Neuronal stem cell (in vitro differentiated cells): Measurements from ENCODE around the gene PDZK1.
"Not testable (repeated sequence)": the region's sequence is repeated elsewhere in the genome, so short reads cannot be mapped to it uniquely, and the experiment has no call there.

Source experiments
- DNase-seq: peaks from one replicate; pipeline ENCODE4 v3.0.0-alpha.2; 2013; ENCODE audit warnings: low spot score
- H2AFZ ChIP-seq: one replicate; pipeline ENCODE4 v1.6.1; 2013; ENCODE audit warnings: mild to moderate bottlenecking, low read length, inconsistent platforms
- H2AK5ac ChIP-seq: 2 replicates; pipeline ENCODE4 v1.6.1; 2013; ENCODE audit warnings: low read depth, mild to moderate bottlenecking, inconsistent platforms, low read length, moderate library complexity, mixed read lengths
- H2BK120ac ChIP-seq: 2 replicates; pipeline ENCODE4 v1.6.1; 2013; ENCODE audit warnings: low read depth, mild to moderate bottlenecking, inconsistent platforms, low read length, moderate library complexity, mixed read lengths
- H2BK12ac ChIP-seq: one replicate; pipeline ENCODE4 v1.6.1; 2013; ENCODE audit warnings: low read length, inconsistent platforms
- H2BK15ac ChIP-seq: 2 replicates; pipeline ENCODE4 v1.6.1; 2013; ENCODE audit warnings: mild to moderate bottlenecking, low read length, inconsistent platforms, mixed read lengths
- H2BK5ac ChIP-seq: one replicate; pipeline ENCODE4 v1.6.1; 2013; ENCODE audit warnings: inconsistent platforms, mild to moderate bottlenecking, low read length, moderate library complexity
- H3K14ac ChIP-seq: one replicate; pipeline ENCODE4 v1.6.1; 2013; ENCODE audit warnings: low read length, inconsistent platforms
- H3K18ac ChIP-seq: 2 replicates; pipeline ENCODE4 v1.6.1; 2013; ENCODE audit warnings: low read length, inconsistent platforms
- H3K23ac ChIP-seq: 2 replicates; pipeline ENCODE4 v1.6.1; 2013; ENCODE audit warnings: low read depth, mild to moderate bottlenecking, mixed read lengths, low read length, inconsistent platforms; ENCODE audit not compliant: poor library complexity
- H3K27ac ChIP-seq: replicated peaks from 3 replicates; pipeline ENCODE4 v1.5.1; 2013; ENCODE audit warnings: low read length, inconsistent platforms
- H3K27me3 ChIP-seq, 3 experiments: 2 replicates each; pipeline ENCODE4 v1.6.1; 2013; ENCODE audit warnings: low read length in 3 of 3, mild to moderate bottlenecking in 2 of 3, inconsistent platforms in 1 of 3, low read depth in 1 of 3, mixed read lengths in 1 of 3, moderate library complexity in 1 of 3; ENCODE audit not compliant: control insufficient read depth in 3 of 3, insufficient read depth in 3 of 3
- H3K36me3 ChIP-seq, 2 donors: replicated peaks in 1 of 2; 2 replicates each; pipeline ENCODE4 v1.6.1; 2013; ENCODE audit warnings: low read length in 2 of 2; ENCODE audit not compliant: control insufficient read depth in 2 of 2, insufficient read depth in 2 of 2
- H3K4ac ChIP-seq: 2 replicates; pipeline ENCODE4 v1.6.1; 2013; ENCODE audit warnings: inconsistent platforms, mild to moderate bottlenecking, low read length, moderate library complexity
- H3K4me1 ChIP-seq, 2 donors: 1 replicate in 1 of 2; 2 replicates in 1 of 2; pipeline ENCODE4 v1.6.1; 2013; ENCODE audit warnings: low read length in 2 of 2, low read depth in 1 of 2; ENCODE audit not compliant: control insufficient read depth in 2 of 2, insufficient read depth in 1 of 2
- H3K4me2 ChIP-seq: one replicate; pipeline ENCODE4 v1.6.1; 2013; ENCODE audit warnings: mild to moderate bottlenecking, low read length, inconsistent platforms; ENCODE audit not compliant: insufficient read depth, poor library complexity, severe bottlenecking
- H3K4me3 ChIP-seq, 2 donors: 2 replicates each; pipeline ENCODE4 v1.5.1; 2013; ENCODE audit warnings: low read length in 2 of 2, mild to moderate bottlenecking in 2 of 2, inconsistent platforms in 1 of 2, moderate library complexity in 1 of 2
- H3K79me1 ChIP-seq: one replicate; pipeline ENCODE4 v1.6.1; 2013; ENCODE audit warnings: low read depth, mild to moderate bottlenecking, inconsistent platforms, low read length, moderate library complexity
- H3K9ac ChIP-seq: one replicate; pipeline ENCODE4 v1.6.1; 2013; ENCODE audit warnings: mild to moderate bottlenecking, low read depth, low read length, inconsistent platforms; ENCODE audit not compliant: poor library complexity
- H3K9me3 ChIP-seq, 2 donors: replicated peaks in 1 of 2; 2 replicates each; pipeline versions ENCODE3 to v1.6.1; 2013; ENCODE audit warnings: low read length in 2 of 2, mild to moderate bottlenecking in 2 of 2, inconsistent platforms in 1 of 2, low read depth in 1 of 2, mixed read lengths in 1 of 2, moderate library complexity in 1 of 2; ENCODE audit not compliant: control insufficient read depth in 2 of 2, insufficient read depth in 1 of 2
- H4K8ac ChIP-seq: one replicate; pipeline ENCODE4 v1.6.1; 2013; ENCODE audit warnings: low read depth, mild to moderate bottlenecking, inconsistent platforms, low read length, moderate library complexity
- H4K91ac ChIP-seq: one replicate; pipeline ENCODE4 v1.6.1; 2013; ENCODE audit warnings: low read length, low read depth, mild to moderate bottlenecking, inconsistent platforms; ENCODE audit not compliant: poor library complexity
- WGBS, 2 donors: extraction: QIAGEN DNeasy Blood & Tissue Kit; methylation state at CpG; one replicate each; pipeline ENCODE4 v1.1.7; 2013; ENCODE audit warnings: missing lambda C conversion rate in 2 of 2, mixed read lengths in 1 of 2; ENCODE audit not compliant: insufficient read length in 2 of 2, insufficient replicate concordance in 1 of 2; ENCODE audit errors: extremely low coverage in 2 of 2; 5-methylcytosine and 5-hydroxymethylcytosine counted together

The PDZK1 gene

GRCh38 chr1:145643990-145644389 lies 63.2 kb downstream of the PDZK1 start:
- H3K4me3 ChIP-seq, H4K91ac ChIP-seq, H3K36me3 ChIP-seq, H3K9me3 ChIP-seq, H3K23ac ChIP-seq, H2AK5ac ChIP-seq, H3K79me1 ChIP-seq, H2AFZ ChIP-seq, H2BK120ac ChIP-seq, H4K8ac ChIP-seq, H2BK15ac ChIP-seq, DNase-seq, H3K4me2 ChIP-seq, H3K27me3 ChIP-seq, H3K9ac ChIP-seq, H3K27ac ChIP-seq, H3K18ac ChIP-seq, H2BK5ac ChIP-seq, H3K4me1 ChIP-seq, H3K14ac ChIP-seq, H3K4ac ChIP-seq, H2BK12ac ChIP-seq: not testable (repeated sequence)
- WGBS, 2 donors, result no CpG with 5 or more reads among the region's 1 CpG

GRCh38 chr1:145641886-145642285 lies 65.3 kb downstream of the PDZK1 start:
- H3K9ac ChIP-seq, result not testable (repeated sequence)

GRCh38 chr1:145636237-145636636 lies 70.9 kb downstream of the PDZK1 start:
- not testable (repeated sequence) for H3K4ac ChIP-seq, DNase-seq, H3K27me3 ChIP-seq, H2BK15ac ChIP-seq, H4K91ac ChIP-seq, H3K79me1 ChIP-seq, H3K18ac ChIP-seq, H4K8ac ChIP-seq, H3K4me1 ChIP-seq, H2AFZ ChIP-seq, H3K14ac ChIP-seq, H3K9ac ChIP-seq, H3K27ac ChIP-seq, H3K4me2 ChIP-seq, H2BK5ac ChIP-seq, H3K9me3 ChIP-seq, H2BK12ac ChIP-seq, H2AK5ac ChIP-seq, H2BK120ac ChIP-seq, H3K36me3 ChIP-seq, H3K23ac ChIP-seq, H3K4me3 ChIP-seq
- WGBS, 2 donors, result no CpG with 5 or more reads among the region's 1 CpG

More at GRCh38 chr1:145641886-145642285, 65.3 kb downstream of the PDZK1 start:
- H3K18ac ChIP-seq, H3K79me1 ChIP-seq, H3K27ac ChIP-seq, H3K9me3 ChIP-seq, H2AK5ac ChIP-seq, H3K4me1 ChIP-seq, DNase-seq, H2AFZ ChIP-seq, H4K8ac ChIP-seq, H2BK5ac ChIP-seq, H2BK120ac ChIP-seq, H3K36me3 ChIP-seq, H3K27me3 ChIP-seq, H4K91ac ChIP-seq, H3K4me2 ChIP-seq, H3K14ac ChIP-seq, H3K4ac ChIP-seq, H2BK12ac ChIP-seq, H3K4me3 ChIP-seq, H2BK15ac ChIP-seq, H3K23ac ChIP-seq: not testable (repeated sequence)
- no CpG with 5 or more reads among the region's 2 CpGs for WGBS, 2 donors

DNA sequence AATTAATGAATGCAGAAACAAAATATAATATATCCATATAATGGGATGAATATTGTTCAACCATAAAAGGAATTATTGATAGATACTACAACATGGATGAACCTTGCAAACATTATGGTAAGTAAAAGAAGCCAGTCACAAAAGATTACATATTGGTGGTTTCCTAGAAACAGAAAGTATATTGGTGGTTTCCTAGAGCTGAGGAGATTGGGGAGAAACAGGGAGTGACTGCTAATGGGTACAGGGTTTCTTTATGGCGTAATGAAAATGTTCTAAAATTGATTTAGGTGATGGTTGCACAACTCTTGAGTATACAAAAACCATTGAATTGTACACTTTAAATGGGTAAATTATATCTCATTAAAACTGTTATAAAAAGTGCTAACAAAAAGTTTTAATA lies 85.0 kb downstream of the PDZK1 start:
- not testable (repeated sequence) for H4K91ac ChIP-seq, H2AFZ ChIP-seq, H3K4me3 ChIP-seq, H3K79me1 ChIP-seq, H2AK5ac ChIP-seq, DNase-seq, H2BK5ac ChIP-seq, H3K27me3 ChIP-seq, H3K9me3 ChIP-seq, H4K8ac ChIP-seq, H3K4ac ChIP-seq, H3K14ac ChIP-seq, H2BK12ac ChIP-seq, H3K9ac ChIP-seq, H2BK15ac ChIP-seq, H3K4me2 ChIP-seq, H2BK120ac ChIP-seq, H3K4me1 ChIP-seq, H3K23ac ChIP-seq, H3K36me3 ChIP-seq, H3K18ac ChIP-seq, H3K27ac ChIP-seq
- no CpG with 5 or more reads among the region's 1 CpG for WGBS, 2 donors
